ENCODE results near the gene HINFP.

Gene HINFP, protein sequence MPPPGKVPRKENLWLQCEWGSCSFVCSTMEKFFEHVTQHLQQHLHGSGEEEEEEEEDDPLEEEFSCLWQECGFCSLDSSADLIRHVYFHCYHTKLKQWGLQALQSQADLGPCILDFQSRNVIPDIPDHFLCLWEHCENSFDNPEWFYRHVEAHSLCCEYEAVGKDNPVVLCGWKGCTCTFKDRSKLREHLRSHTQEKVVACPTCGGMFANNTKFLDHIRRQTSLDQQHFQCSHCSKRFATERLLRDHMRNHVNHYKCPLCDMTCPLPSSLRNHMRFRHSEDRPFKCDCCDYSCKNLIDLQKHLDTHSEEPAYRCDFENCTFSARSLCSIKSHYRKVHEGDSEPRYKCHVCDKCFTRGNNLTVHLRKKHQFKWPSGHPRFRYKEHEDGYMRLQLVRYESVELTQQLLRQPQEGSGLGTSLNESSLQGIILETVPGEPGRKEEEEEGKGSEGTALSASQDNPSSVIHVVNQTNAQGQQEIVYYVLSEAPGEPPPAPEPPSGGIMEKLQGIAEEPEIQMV

DNA sequence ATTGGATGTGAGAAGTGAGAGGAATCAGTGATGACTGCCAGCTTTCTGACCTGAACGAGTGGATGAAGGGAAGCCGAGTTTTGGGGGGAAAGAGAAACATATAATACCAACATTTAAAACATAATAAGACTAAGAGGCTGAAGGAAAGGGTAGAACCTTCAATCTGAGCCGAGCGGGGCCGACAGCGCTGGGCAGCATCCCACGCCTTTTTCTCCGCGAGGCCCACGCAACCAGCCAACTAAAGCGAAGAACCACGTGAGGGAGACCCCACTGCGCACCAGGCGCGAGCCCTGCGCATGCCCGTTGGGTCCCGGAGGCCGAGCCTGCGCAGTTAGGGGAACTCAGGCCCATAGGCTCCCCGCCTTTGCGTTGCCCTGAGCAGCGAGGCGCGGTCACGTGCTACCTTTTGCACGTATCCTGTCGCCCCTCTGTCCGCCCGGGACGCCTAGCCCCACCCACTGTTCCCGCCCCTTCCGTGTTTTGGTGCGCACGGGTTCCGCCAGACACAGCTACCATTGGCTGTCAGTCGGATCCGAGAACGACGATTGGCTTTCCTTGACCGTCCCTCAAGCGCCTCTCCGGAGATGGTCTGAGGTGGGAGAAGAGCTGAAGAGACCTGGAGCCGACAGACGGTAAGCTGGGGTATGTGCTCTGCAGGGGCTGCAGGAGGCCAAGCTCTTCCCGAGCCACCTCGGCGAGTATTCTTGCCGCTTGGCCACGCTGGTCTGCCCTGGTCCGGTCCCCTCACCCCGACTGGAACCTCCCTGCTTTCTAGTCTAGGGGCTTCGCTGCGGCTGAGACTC, at the start of gene HINFP:
HINFP (plus strand) TSS at position 573 of the 803 bp plus-strand sequence. CDS start 5,365 bp downstream, outside the sequence.
- peak; percentile 96 for DNase-seq (ENCODE audit: low read depth in 2 of 2)

GRCh38 chr11:119077839-119078238, 43.5 kb upstream of the HINFP start:
- DNase-seq (ENCODE audit: low read depth in 2 of 2), result no peak

GRCh38 chr11:119078675-119079420, 42.5 kb upstream of the HINFP start:
- DNase-seq (ENCODE audit: low read depth in 2 of 2), result no peak

DNA sequence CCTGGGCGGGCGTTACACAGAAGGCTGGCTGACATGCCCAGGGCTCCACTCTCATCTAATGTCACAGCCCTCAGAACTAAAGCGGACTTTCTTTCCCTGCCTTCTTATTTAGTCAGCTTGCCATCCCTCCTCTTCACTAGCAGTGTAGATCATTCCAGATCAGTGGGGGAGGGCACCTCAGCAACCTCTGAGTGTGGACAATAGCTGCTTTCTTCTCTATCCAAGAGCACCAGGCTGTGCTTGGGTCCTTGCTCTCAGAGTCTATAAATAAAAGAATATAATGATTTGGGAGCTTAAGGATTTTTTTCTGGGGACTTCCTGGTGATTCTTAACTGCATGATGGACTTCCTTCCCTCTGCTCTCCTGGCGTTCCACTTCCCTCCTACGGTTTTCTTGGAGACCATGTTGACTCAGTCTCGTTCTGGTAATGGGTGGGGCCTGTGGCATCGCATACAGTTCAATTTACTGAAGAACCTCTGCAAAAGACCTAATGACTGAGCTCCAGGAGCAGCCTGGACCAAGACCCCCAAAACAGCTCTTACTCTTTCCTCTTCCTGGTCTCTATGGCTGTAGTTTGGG, 39.6 kb upstream of the HINFP start:
- no peak for DNase-seq (ENCODE audit: low read depth in 2 of 2)

GRCh38 chr11:119084663-119085436, 36.5 kb upstream of the HINFP start, which contains the start of gene HMBS:
Gene HMBS (plus strand): TSS chr11:119084881. CDS start chr11:119085034, 153 bp downstream.
- peak; percentile 81 to 86 for DNase-seq (ENCODE audit: low read depth in 2 of 2)

- no peak for DNase-seq (ENCODE audit: low read depth in 2 of 2)
Measured at GRCh38 chr11:119085437-119085847, 35.9 kb upstream of the HINFP start.

GRCh38 chr11:119087123-119087522, 34.3 kb upstream of the HINFP start:
- DNase-seq (ENCODE audit: low read depth in 2 of 2), result no peak

- no peak for DNase-seq (ENCODE audit: low read depth in 2 of 2)
Measured at GRCh38 chr11:119087747-119088241, 33.6 kb upstream of the HINFP start.

GRCh38 chr11:119088406-119088805, 33.0 kb upstream of the HINFP start:
- no peak for DNase-seq (ENCODE audit: low read depth in 2 of 2)

GRCh38 chr11:119089319-119089718, 32.1 kb upstream of the HINFP start:
- no peak for DNase-seq (ENCODE audit: low read depth in 2 of 2)

DNA sequence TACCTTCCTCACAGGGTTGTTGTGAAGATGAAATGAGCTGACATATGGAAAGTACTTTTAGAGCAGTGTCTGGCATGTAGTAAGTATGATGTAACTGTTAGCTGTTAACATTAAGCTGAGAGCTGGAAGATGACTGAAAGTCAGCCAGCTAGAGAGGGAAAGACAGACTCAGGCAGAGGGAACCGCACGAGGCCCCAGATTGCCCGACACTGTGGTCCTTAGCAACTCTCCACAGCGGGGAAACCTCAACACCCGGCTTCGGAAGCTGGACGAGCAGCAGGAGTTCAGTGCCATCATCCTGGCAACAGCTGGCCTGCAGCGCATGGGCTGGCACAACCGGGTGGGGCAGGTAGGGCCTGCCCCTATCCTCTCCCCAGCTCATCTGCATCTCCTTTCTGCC, 30.2 kb upstream of the HINFP start:
- no peak for DNase-seq (ENCODE audit: low read depth in 2 of 2)

DNA sequence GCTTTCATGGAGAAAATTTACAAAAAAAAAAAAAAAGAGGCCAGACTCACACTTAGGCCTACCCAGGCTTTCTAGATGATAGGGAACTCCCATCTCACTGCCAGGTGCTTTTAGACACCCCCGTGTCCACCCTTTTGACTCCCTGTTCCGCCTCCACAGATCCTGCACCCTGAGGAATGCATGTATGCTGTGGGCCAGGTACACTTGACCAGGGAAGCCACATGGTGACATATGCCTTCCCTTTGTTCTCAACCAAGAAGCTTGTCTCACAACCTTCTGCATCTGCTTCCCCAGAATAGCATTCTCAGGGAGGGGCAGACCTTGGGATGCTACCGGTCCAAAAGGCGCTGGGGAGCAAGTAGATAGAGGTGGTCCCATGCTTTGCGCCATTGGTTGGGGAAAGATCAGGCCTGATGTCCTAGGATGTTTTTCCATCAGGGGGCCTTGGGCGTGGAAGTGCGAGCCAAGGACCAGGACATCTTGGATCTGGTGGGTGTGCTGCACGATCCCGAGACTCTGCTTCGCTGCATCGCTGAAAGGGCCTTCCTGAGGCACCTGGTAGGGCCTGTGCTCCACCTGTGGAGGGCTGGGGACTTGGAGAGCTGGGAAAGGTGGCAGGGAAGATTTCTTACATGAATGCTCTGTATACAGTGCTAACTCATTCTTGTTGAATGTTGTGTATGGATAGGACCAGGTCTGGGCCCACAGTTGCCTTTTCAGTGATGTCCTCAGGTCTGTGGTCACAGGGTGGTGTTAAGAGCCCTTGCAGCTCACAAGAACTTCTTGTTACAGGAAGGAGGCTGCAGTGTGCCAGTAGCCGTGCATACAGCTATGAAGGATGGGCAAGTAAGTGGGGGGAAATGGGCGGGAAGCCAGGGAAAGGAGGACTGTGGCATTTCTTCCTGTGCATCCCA, 29.2 kb upstream of the HINFP start:
- no peak for DNase-seq (ENCODE audit: low read depth in 2 of 2)

- DNase-seq (ENCODE audit: low read depth in 2 of 2), result no peak
Measured at GRCh38 chr11:119092880-119093842, 28.2 kb upstream of the HINFP start.

- no peak for DNase-seq (ENCODE audit: low read depth in 2 of 2)
Measured at GRCh38 chr11:119093942-119094815, 27.2 kb upstream of the HINFP start.

DNA sequence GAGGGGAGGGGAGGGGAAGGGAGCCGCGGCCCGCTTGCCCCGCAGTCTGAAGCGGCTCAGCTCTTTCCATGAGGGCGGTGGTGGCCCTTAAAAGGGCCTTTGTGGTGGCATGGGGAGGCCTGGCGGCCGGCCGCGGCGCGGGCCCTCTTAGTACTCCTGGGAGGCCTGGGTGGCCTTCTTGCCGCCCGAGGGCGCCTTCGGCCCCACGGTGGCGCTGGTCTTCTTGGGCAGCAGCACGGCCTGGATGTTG, 26.6 kb upstream of the HINFP start:
- DNase-seq (ENCODE audit: low read depth in 2 of 2), result peak in 1 of 2 experiments; percentile 44

DNA sequence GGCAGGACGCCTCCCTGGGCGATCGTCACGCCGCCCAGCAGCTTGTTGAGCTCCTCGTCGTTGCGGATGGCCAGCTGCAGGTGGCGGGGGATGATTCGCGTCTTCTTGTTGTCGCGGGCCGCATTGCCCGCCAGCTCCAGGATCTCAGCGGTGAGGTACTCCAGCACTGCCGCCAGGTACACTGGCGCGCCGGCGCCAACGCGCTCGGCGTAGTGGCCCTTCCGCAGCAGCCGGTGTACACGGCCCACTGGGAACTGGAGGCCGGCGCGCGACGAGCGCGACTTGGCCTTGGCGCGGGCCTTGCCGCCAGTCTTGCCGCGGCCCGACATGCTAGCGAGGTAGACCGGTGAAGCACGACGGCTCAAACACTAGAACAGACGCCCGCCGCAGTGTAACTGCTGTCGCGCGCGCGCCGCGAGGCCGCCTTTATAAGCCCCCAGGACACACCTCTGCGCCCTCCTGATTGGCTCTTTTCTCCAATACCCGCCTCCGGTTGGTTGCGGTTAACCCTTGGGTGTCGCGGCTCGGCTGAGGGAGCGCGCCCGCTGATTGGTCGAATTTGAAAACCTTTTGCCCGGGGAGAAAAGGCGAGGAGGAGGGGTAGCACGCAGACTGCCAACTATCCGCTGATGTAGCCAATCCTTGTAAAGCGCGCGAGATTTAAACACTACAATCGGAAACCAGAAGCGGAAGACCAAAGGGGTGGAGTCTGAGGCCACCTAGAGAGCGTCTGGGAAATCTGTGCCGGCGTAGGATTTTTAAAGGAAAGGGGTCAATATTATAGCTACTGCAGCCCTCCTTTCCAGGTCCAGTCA, 26.1 kb upstream of the HINFP start:
- DNase-seq (ENCODE audit: low read depth in 2 of 2), result peak; percentile 99

DNA sequence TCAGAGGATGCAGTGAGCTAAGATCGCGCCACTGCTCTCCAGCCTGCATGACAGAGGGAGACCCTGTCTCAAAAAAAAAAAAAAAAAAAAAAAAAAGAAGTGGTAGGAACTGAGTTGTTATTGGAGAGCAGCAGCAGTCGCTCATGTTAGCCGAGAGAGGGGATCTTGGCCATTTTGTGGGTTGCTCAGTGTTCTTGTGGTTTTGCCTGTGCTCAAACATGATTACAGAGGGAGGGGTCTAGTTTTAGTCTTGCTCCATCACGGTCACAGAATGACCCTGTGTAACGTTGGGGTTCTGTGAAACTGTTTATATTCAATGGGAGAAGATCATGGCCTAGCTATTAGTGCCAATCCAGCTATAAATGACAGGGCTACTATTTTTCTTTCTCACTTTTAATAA, 21.7 kb upstream of the HINFP start:
- DNase-seq (ENCODE audit: low read depth in 2 of 2), result no peak
